H1 (cell line): ENCODE data around the gene CYP2C8.

ENCODE experiments used
- CTBP2 ChIP-seq: IDR thresholded peaks from 2 replicates; pipeline ENCODE4 v1.7.0; 2011; ENCODE audit warnings: borderline replicate concordance, mild to moderate bottlenecking, moderate library complexity, mixed read lengths, low read length; ENCODE audit not compliant: insufficient read depth, insufficient read length
- CTCF ChIP-seq, 3 experiments: IDR thresholded peaks; 1 replicate in 2 of 3; 2 replicates in 1 of 3; pipeline versions ENCODE4 v1.5.1 to v1.6.1; 2011; ENCODE audit warnings: low read length in 3 of 3, mild to moderate bottlenecking in 3 of 3, inconsistent platforms in 2 of 3, low read depth in 1 of 3, moderate library complexity in 1 of 3; ENCODE audit not compliant: insufficient read depth in 1 of 3; ENCODE audit errors: control extremely low read depth in 1 of 3
- EGR1 ChIP-seq: IDR thresholded peaks from 2 replicates; pipeline ENCODE4 v1.6.1; 2011; ENCODE audit warnings: low read depth, low read length, borderline replicate concordance
- EP300 ChIP-seq, 2 experiments: IDR thresholded peaks; 1 replicate in 1 of 2; 2 replicates in 1 of 2; pipeline ENCODE4 v1.6.1; 2011 to 2012; ENCODE audit warnings: low read depth in 2 of 2, low read length in 2 of 2, mild to moderate bottlenecking in 2 of 2, borderline replicate concordance in 1 of 2, inconsistent platforms in 1 of 2, moderate library complexity in 1 of 2
- EZH2 ChIP-seq: fragments of 200-600 bp; sonication (generic); IDR thresholded peaks from 2 replicates; pipeline ENCODE4 v1.7.1; 2012; ENCODE audit warnings: low read depth, mild to moderate bottlenecking, moderate library complexity, low read length, inconsistent platforms; ENCODE audit not compliant: severe bottlenecking
- MAFK ChIP-seq: IDR thresholded peaks from 2 replicates; pipeline ENCODE4 v1.6.1; 2012; ENCODE audit warnings: low read depth, mild to moderate bottlenecking, improper control_type of control experiment, low read length
- POLR2A ChIP-seq, 2 experiments: IDR thresholded peaks; 1 replicate in 1 of 2; 2 replicates in 1 of 2; pipeline ENCODE4 v1.6.1; 2011; ENCODE audit warnings: low read depth in 2 of 2, low read length in 2 of 2, mild to moderate bottlenecking in 2 of 2; ENCODE audit errors: control extremely low read depth in 1 of 2
- POLR2AphosphoS5 ChIP-seq: IDR thresholded peaks from 2 replicates; pipeline ENCODE4 v1.6.1; 2011; ENCODE audit warnings: low read depth, low read length
- SUZ12 ChIP-seq: fragments of 200-600 bp; sonication (generic); IDR thresholded peaks from 2 replicates; pipeline ENCODE4 v1.6.1; 2012; ENCODE audit warnings: mild to moderate bottlenecking, inconsistent platforms, low read length, moderate library complexity, mixed read lengths
- USF2 ChIP-seq: IDR thresholded peaks from 2 replicates; pipeline ENCODE4 v1.6.1; 2011; ENCODE audit warnings: low read length, improper control_type of control experiment

- no peak for TF ChIP-seq POLR2A (IDR thresholded peaks at IDR 0.05; ENCODE audit: control extremely low read depth in 1 of 2, low read depth in 2 of 2, low read length in 2 of 2)
- no peak for TF ChIP-seq EP300 (IDR thresholded peaks at IDR 0.05; ENCODE audit: borderline replicate concordance in 1 of 2, low read depth in 2 of 2, low read length in 2 of 2)
- no peak for TF ChIP-seq MAFK
- TF ChIP-seq CTCF (IDR thresholded peaks at IDR 0.05; ENCODE audit: control extremely low read depth in 1 of 3, insufficient read depth in 1 of 3, low read depth in 1 of 3, low read length in 3 of 3) = no peak
- TF ChIP-seq EGR1 = no peak
- TF ChIP-seq POLR2AphosphoS5 = no peak
- TF ChIP-seq SUZ12 = no peak
- no peak for TF ChIP-seq USF2
- no peak for TF ChIP-seq EZH2
- no peak for TF ChIP-seq CTBP2
Measured at GRCh38 chr10:95035332-95036295, 33.7 kb downstream of the CYP2C8 start.
